Measurements from ENCODE around the gene FAM222B. TPM values are rescaled to one million over a fixed set of nuclear protein-coding genes. Genes with fewer than 3 reads are reported as not detected.

The FAM222B gene, protein sequence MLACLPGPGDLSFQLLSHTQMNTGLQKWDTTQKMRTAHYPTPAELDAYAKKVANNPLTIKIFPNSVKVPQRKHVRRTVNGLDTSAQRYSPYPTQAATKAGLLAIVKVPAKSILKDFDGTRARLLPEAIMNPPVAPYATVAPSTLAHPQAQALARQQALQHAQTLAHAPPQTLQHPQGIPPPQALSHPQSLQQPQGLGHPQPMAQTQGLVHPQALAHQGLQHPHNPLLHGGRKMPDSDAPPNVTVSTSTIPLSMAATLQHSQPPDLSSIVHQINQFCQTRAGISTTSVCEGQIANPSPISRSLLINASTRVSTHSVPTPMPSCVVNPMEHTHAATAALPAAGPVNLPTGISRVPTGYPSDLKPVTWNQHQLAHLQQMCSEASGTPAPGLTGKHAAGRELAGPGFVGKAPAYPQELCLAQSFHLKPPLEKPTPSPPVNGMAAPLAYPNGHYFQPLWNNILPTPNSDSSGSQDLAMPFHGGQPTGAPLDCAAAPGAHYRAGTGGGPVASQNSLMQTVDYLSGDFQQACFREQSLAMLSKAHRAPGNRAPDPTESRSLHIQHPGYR
- total RNA-seq = 15.1 TPM

DNA sequence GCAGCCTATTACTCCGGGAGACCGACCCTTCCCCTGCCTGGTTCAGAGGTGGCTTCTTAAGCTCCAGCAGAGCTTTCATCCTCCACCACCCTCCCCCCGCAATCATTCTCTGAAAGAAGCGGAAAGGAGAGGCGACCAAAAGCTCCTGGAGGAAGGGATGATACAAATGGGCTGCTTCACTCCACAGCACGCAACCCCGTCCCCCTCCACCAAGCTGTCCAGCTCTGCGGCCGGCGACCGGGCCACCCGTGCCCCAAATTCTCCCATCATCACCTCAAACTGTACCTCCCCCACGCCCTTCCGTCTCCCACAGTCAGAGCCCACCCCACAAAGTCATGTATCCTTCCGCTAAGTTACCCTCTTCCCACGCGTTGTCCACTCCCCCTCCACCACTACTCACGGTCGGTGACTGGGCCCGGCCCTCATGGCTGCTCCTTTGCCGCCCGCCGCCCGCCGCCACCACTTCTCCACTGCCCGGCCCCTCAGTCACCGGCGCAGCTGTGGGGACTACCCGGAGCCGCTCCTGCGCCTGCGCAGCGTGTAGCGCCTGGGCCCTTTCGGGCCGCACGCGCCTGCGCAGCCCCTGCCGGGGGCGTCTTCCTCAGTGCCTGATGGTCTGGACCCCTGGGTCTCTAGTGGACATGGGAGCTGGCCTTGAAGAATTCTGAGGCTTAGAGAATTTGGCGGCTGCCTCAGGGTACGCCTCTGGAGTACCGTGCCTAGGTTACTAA is at the start of gene FAM222B:
Gene FAM222B (minus strand): TSS at position 509 of the 731 bp plus-strand sequence. CDS start 76,123 bp downstream, outside the sequence.
- Histone ChIP-seq H3K9me3 (ENCODE audit: low read depth, low read length) (no peaks in the 10 kb centered on the region), H3K27me3 (ENCODE audit: insufficient read depth, low read length) (no peaks in the 10 kb centered on the region), H3K4me3 (ENCODE audit: low read length) (peak within 1 kb of the TSS; percentile 80), H3K4me1 (ENCODE audit: insufficient read depth, low read length) (peaks cover 16% of the 10 kb centered on the region)

DNA sequence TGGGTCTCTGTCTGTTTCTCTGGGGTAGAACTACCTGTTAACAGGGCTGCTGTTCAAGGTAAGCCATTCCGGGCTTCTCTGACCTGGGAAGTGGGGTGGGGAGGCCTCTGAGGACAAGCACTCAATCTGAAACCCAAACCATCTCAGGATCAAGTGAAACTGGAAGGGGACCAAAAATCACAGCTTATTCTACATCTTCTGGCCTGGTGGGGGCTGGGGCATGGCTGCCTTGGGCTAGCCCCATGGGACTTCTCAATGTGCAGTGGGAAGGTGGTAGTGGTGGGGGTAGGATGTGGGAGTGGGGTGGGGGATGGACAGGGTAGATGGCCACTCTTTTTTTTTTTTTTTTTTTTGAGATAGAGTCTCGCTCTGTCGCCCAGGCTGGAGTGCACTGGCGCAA is 49.4 kb upstream of the FAM222B start:
- no peaks in the 10 kb centered on the region for H3K27me3 ChIP-seq (ENCODE audit: insufficient read depth, low read length)
- no peaks in the 10 kb centered on the region for H3K9me3 ChIP-seq (ENCODE audit: low read depth, low read length)
- H3K4me3 ChIP-seq (ENCODE audit: low read length) = no peak overlapping the region
- peaks cover 77% of the 10 kb centered on the region for H3K4me1 ChIP-seq (ENCODE audit: insufficient read depth, low read length)

DNA sequence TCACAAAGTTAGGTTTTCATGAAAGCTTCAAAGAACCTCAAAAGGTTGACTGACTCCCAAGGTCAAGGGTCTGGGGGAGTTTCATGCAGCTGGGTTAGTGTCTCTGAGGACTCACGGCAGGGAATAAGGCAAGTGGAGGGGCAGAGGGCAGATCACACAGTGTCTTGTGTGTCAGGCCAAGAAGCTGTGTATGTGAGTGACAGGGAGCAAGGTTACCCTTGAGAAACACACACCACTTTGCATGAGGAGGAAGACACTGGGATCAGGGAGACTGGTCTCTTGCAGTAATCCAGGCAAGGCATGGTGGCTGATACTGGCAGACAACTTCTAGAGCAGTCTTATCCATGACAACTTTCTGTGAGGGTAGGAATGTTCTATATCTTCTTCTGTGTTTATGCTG is 48.6 kb upstream of the FAM222B start:
- no peaks in the 10 kb centered on the region for H3K9me3 ChIP-seq (ENCODE audit: low read depth, low read length)
- no peak overlapping the region for H3K4me3 ChIP-seq (ENCODE audit: low read length)
- H3K27me3 ChIP-seq (ENCODE audit: insufficient read depth, low read length) = no peaks in the 10 kb centered on the region
- H3K4me1 ChIP-seq (ENCODE audit: insufficient read depth, low read length) = peaks cover 69% of the 10 kb centered on the region

GRCh38 chr17:28889996-28890395 is 47.4 kb upstream of the FAM222B start:
- Histone ChIP-seq H3K4me3 (ENCODE audit: low read length) (no peak overlapping the region), H3K9me3 (ENCODE audit: low read depth, low read length) (no peaks in the 10 kb centered on the region), H3K4me1 (ENCODE audit: insufficient read depth, low read length) (peaks cover 57% of the 10 kb centered on the region), H3K27me3 (ENCODE audit: insufficient read depth, low read length) (no peaks in the 10 kb centered on the region)

- no peaks in the 10 kb centered on the region for H3K9me3 ChIP-seq (ENCODE audit: low read depth, low read length)
- H3K27me3 ChIP-seq (ENCODE audit: insufficient read depth, low read length) = no peaks in the 10 kb centered on the region
- H3K4me3 ChIP-seq (ENCODE audit: low read length) = no peak overlapping the region
- H3K4me1 ChIP-seq (ENCODE audit: insufficient read depth, low read length) = peaks cover 45% of the 10 kb centered on the region
These were observed 46.2 kb upstream of the FAM222B start for GRCh38 chr17:28888832-28889231.

- Histone ChIP-seq H3K4me1 (ENCODE audit: insufficient read depth, low read length) (peaks cover 36% of the 10 kb centered on the region), H3K4me3 (ENCODE audit: low read length) (no peak overlapping the region), H3K27me3 (ENCODE audit: insufficient read depth, low read length) (no peaks in the 10 kb centered on the region), H3K9me3 (ENCODE audit: low read depth, low read length) (no peaks in the 10 kb centered on the region)
These were observed 45.4 kb upstream of the FAM222B start for GRCh38 chr17:28887871-28888471.

GRCh38 chr17:28885951-28886350 is 43.4 kb upstream of the FAM222B start:
- Histone ChIP-seq H3K4me3 (ENCODE audit: low read length) (no peak overlapping the region), H3K9me3 (ENCODE audit: low read depth, low read length) (no peaks in the 10 kb centered on the region), H3K27me3 (ENCODE audit: insufficient read depth, low read length) (no peaks in the 10 kb centered on the region), H3K4me1 (ENCODE audit: insufficient read depth, low read length) (peaks cover 16% of the 10 kb centered on the region)

GRCh38 chr17:28885363-28885762 is 42.8 kb upstream of the FAM222B start:
- Histone ChIP-seq H3K4me3 (ENCODE audit: low read length) (no peak overlapping the region), H3K9me3 (ENCODE audit: low read depth, low read length) (no peaks in the 10 kb centered on the region), H3K4me1 (ENCODE audit: insufficient read depth, low read length) (peaks cover 12% of the 10 kb centered on the region), H3K27me3 (ENCODE audit: insufficient read depth, low read length) (no peaks in the 10 kb centered on the region)

DNA sequence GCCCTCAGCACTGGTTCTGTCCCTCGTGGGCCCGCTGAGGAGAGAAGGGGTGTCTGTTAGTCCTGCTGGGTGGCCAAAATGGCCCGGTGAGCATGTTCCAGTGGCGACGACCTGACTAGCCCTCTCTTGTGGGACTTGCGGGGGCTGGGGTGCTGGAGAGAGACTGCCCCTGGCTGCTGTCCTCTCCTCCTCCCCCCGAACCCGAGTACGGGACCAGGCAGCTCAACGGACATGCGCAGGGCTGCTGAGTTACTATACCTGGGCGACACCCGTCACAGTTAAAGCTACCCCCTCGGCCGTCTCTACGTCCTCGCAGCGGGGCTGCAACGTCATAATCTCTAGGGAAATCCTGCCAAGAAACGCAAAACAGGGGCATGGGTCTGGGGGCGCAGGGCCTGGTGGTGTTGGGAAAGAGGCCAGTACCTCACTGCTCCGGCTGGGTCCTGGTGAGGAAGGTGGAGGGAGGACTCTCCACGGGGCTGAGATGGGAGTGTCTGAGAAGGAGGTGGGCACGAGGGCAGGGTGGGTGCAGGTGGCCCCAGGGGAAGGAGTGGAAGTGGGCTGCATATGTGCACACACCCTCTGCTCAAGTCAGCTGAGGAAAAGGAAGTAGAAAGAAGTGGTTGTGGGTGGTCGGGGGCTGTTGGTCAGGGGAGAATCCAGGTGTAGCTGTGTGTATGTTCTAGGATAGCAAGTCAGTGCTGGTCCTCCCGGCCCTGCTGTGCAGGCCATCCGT is 41.5 kb upstream of the FAM222B start:
- no peaks in the 10 kb centered on the region for H3K27me3 ChIP-seq (ENCODE audit: insufficient read depth, low read length)
- no peak overlapping the region for H3K4me3 ChIP-seq (ENCODE audit: low read length)
- no peaks in the 10 kb centered on the region for H3K4me1 ChIP-seq (ENCODE audit: insufficient read depth, low read length)
- H3K9me3 ChIP-seq (ENCODE audit: low read depth, low read length) = no peaks in the 10 kb centered on the region

GRCh38 chr17:28882154-28882895 is 39.7 kb upstream of the FAM222B start:
- no peaks in the 10 kb centered on the region for H3K27me3 ChIP-seq (ENCODE audit: insufficient read depth, low read length)

DNA sequence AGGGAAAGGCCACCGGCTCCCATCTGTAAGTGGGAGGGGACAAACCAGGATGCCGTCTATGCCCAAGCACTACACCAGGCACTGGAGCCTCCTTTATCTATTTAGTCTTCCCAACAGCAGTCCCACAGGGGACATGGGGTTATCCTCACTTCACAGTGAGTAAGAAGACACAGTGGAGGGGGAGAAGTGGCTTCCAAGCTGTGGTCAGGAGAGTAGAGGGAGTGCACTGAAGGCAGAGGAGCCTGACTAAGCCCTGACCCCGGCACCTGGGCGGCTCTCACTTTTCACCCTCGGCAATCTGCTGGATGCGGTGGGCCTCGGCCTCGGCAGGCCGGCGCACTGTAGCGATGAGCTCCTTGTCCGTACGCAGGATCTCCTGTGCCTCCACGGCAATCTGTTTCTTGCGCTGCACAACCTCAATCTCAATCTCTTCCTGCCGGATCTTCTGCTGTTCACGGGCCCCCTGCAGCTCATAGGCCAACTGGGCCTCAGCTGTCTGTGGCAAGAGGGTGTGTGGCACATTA is 39.0 kb upstream of the FAM222B start:
- Histone ChIP-seq H3K9me3 (ENCODE audit: low read depth, low read length) (no peaks in the 10 kb centered on the region), H3K27me3 (ENCODE audit: insufficient read depth, low read length) (no peaks in the 10 kb centered on the region), H3K4me1 (ENCODE audit: insufficient read depth, low read length) (no peaks in the 10 kb centered on the region), H3K4me3 (ENCODE audit: low read length) (no peak overlapping the region)

More at GRCh38 chr17:28882154-28882895, 39.7 kb upstream of the FAM222B start:
- Histone ChIP-seq H3K4me3 (ENCODE audit: low read length) (no peak overlapping the region), H3K4me1 (ENCODE audit: insufficient read depth, low read length) (no peaks in the 10 kb centered on the region), H3K9me3 (ENCODE audit: low read depth, low read length) (no peaks in the 10 kb centered on the region)

GRCh38 chr17:28880572-28880945 is 38.0 kb upstream of the FAM222B start:
- no peaks in the 10 kb centered on the region for H3K9me3 ChIP-seq (ENCODE audit: low read depth, low read length)
- no peaks in the 10 kb centered on the region for H3K27me3 ChIP-seq (ENCODE audit: insufficient read depth, low read length)
- H3K4me1 ChIP-seq (ENCODE audit: insufficient read depth, low read length) = no peaks in the 10 kb centered on the region
- no peak overlapping the region for H3K4me3 ChIP-seq (ENCODE audit: low read length)

- H3K4me1 ChIP-seq (ENCODE audit: insufficient read depth, low read length) = no peaks in the 10 kb centered on the region
- H3K4me3 ChIP-seq (ENCODE audit: low read length) = no peak overlapping the region
- no peaks in the 10 kb centered on the region for H3K27me3 ChIP-seq (ENCODE audit: insufficient read depth, low read length)
- no peaks in the 10 kb centered on the region for H3K9me3 ChIP-seq (ENCODE audit: low read depth, low read length)
These were observed 37.4 kb upstream of the FAM222B start for GRCh38 chr17:28879886-28880571.
